D721Med (cell line): Measurements from ENCODE around the gene COPS3.
A peak's percentile ranks its signal among the peaks of the same experiment; 100 is the strongest.
"Not testable (repeated sequence)": the region's sequence is repeated elsewhere in the genome, so short reads cannot be mapped to it uniquely, and the experiment has no call there.

Experiments used
- DNase-seq: peaks from one replicate; pipeline ENCODE4 v3.0.0; 2011; ENCODE audit warnings: low spot score; ENCODE audit not compliant: insufficient read length
- FAIRE-seq: peaks from 2 replicates; lab custom pipeline; 2011; peaks lifted over from hg19 to GRCh38; lab: Jason Lieb, UNC
- TF ChIP-seq, protein P1 (sequence below): IDR thresholded peaks from 2 replicates; pipeline ENCODE4 v1.5.1; 2012; ENCODE audit warnings: mild to moderate bottlenecking, control low read depth; ENCODE audit not compliant: insufficient read depth; ENCODE audit errors: missing control alignments

Gene COPS3

GRCh38 chr17:17313350-17313991, 32.4 kb upstream of the COPS3 start:
- FAIRE-seq (no peak), DNase-seq (no peak)
- TF ChIP-seq, protein P1, sequence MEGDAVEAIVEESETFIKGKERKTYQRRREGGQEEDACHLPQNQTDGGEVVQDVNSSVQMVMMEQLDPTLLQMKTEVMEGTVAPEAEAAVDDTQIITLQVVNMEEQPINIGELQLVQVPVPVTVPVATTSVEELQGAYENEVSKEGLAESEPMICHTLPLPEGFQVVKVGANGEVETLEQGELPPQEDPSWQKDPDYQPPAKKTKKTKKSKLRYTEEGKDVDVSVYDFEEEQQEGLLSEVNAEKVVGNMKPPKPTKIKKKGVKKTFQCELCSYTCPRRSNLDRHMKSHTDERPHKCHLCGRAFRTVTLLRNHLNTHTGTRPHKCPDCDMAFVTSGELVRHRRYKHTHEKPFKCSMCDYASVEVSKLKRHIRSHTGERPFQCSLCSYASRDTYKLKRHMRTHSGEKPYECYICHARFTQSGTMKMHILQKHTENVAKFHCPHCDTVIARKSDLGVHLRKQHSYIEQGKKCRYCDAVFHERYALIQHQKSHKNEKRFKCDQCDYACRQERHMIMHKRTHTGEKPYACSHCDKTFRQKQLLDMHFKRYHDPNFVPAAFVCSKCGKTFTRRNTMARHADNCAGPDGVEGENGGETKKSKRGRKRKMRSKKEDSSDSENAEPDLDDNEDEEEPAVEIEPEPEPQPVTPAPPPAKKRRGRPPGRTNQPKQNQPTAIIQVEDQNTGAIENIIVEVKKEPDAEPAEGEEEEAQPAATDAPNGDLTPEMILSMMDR = peak; percentile 17

DNA sequence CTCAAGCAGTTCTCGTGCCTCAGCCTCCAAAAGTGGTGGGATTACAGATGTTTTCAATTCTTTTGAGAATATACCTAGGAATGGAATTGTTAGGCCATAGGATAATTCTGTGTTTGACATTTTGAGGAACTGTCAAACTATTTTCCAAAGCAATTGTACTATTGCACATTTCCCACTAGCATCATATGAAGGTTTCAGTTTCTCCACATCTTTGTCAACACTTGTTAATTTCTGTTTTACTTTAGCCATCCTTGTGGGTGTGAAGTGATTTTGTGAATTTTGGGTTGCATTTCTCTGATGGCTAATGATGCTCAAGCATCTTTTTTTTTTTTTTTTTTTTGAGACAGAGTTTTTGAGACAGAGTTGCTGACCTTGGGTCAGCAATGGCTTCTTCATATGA, 28.3 kb upstream of the COPS3 start:
- TF ChIP-seq, protein P1 = no peak
- DNase-seq (no peak), FAIRE-seq (no peak)

DNA sequence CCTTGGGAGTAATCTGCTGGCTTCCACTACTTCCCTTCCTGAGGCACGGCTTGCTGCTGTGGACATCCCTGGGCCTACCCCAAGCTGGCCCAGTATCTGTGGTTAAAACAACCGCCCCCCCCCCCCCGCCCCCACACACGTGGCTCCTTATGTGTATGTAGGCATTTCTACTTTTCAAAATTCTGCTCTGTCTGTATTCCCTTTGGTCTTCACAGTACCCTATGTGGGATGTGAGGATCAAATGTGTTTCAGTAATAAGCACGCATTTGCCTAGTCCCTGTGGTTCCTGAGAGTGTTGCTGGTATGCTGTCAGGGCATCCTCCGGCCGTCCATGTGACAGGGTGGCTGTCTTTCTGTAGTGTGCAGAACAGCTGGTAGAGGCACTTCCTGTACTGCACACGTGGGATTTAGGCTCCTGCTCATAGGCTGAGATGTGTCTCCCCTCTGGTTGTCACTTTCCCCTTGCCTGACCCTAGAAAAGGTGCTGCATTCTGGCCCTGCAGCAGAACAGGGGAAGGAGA, 24.3 kb upstream of the COPS3 start:
- TF ChIP-seq, protein P1 = no peak
- FAIRE-seq (no peak), DNase-seq (no peak)

GRCh38 chr17:17304521-17304985, 23.5 kb upstream of the COPS3 start:
- DNase-seq = no peak
- TF ChIP-seq, protein P1 = no peak
- no peak for FAIRE-seq

GRCh38 chr17:17303847-17304490, 22.9 kb upstream of the COPS3 start:
- TF ChIP-seq, protein P1 = no peak
- FAIRE-seq (no peak), DNase-seq (peak; percentile 37)

- FAIRE-seq (no peak), DNase-seq (peak; percentile 88)
- TF ChIP-seq, protein P1 = no peak
Measured at GRCh38 chr17:17303010-17303846, 22.2 kb upstream of the COPS3 start, which contains the start of gene NT5M. TSS of gene NT5M (plus strand) at chr17:17303373. CDS start at chr17:17303551, 178 bp downstream.

GRCh38 chr17:17301659-17302058, 20.6 kb upstream of the COPS3 start:
- FAIRE-seq, DNase-seq: not testable (repeated sequence)
